Measurements from ENCODE around the gene ATP11C.

GRCh38 chrX:139734996-139735395 lies 197.9 kb downstream of the ATP11C start:
- TF ChIP-seq CTCF (IDR thresholded peaks at IDR 0.05; ENCODE audit: borderline replicate concordance, extremely low read depth, low read length, poor library complexity, severe bottlenecking) = no peak
- no peak for TF ChIP-seq EZH2 (IDR thresholded peaks at IDR 0.05; ENCODE audit: borderline replicate concordance, low read depth, low read length, severe bottlenecking)

Data from DND-41 (cell line).